H9 (cell line): ENCODE measurements around the gene MEFV. TPM values are rescaled to one million over a fixed set of nuclear protein-coding genes. Genes with fewer than 3 reads are reported as not detected.

Experiments
- DNase-seq: peaks from one replicate; pipeline ENCODE4 v3.0.0-alpha.2; 2017
- H2AFZ ChIP-seq: one replicate; pipeline ENCODE4 v1.6.1; 2013; ENCODE audit warnings: mild to moderate bottlenecking, low read length, control low read depth, moderate library complexity
- H2AK5ac ChIP-seq: 2 replicates; pipeline ENCODE4 v1.6.1; 2013; ENCODE audit warnings: low read length, control low read depth, mixed read lengths; ENCODE audit not compliant: insufficient read length
- H2BK120ac ChIP-seq: one replicate; pipeline ENCODE4 v1.6.1; 2013; ENCODE audit warnings: low read depth, mild to moderate bottlenecking, low read length, control low read depth, inconsistent platforms; ENCODE audit not compliant: poor library complexity, severe bottlenecking
- H2BK12ac ChIP-seq: 2 replicates; pipeline ENCODE4 v1.6.1; 2013; ENCODE audit warnings: low read length, control low read depth, mixed read lengths, low read depth; ENCODE audit not compliant: insufficient read length
- H2BK15ac ChIP-seq: 2 replicates; pipeline ENCODE4 v1.6.1; 2013; ENCODE audit warnings: low read depth, low read length, control low read depth
- H2BK20ac ChIP-seq: one replicate; pipeline ENCODE4 v1.6.1; 2013; ENCODE audit warnings: low read depth, mild to moderate bottlenecking, low read length, control low read depth, inconsistent platforms; ENCODE audit not compliant: poor library complexity, severe bottlenecking
- H2BK5ac ChIP-seq: 2 replicates; pipeline ENCODE4 v1.6.1; 2013; ENCODE audit warnings: low read length, control low read depth, mixed read lengths; ENCODE audit not compliant: insufficient read length
- H3K14ac ChIP-seq: 2 replicates; pipeline ENCODE4 v1.6.1; 2013; ENCODE audit warnings: low read length, control low read depth; ENCODE audit not compliant: insufficient read depth
- H3K18ac ChIP-seq: 2 replicates; pipeline ENCODE4 v1.6.1; 2013; ENCODE audit warnings: low read depth, mild to moderate bottlenecking, mixed read lengths, low read length, control low read depth; ENCODE audit not compliant: insufficient read length
- H3K23ac ChIP-seq: 2 replicates; pipeline ENCODE4 v1.6.1; 2013; ENCODE audit warnings: low read length, control low read depth, mixed read lengths, low read depth; ENCODE audit not compliant: insufficient read length
- H3K23me2 ChIP-seq: 2 replicates; pipeline ENCODE4 v1.6.1; 2013; ENCODE audit warnings: low read depth, mild to moderate bottlenecking, mixed read lengths, low read length, control low read depth; ENCODE audit not compliant: insufficient read length, poor library complexity, severe bottlenecking
- H3K27ac ChIP-seq: 2 replicates; pipeline ENCODE4 v1.5.1; 2013; ENCODE audit warnings: low read length, control low read depth, mixed read lengths, low read depth; ENCODE audit not compliant: insufficient read length
- H3K27me3 ChIP-seq: 2 replicates; pipeline ENCODE4 v1.6.1; 2013; ENCODE audit warnings: low read length, control low read depth, inconsistent platforms; ENCODE audit not compliant: insufficient read depth
- H3K4ac ChIP-seq: 2 replicates; pipeline ENCODE4 v1.6.1; 2013; ENCODE audit warnings: low read depth, mild to moderate bottlenecking, control low read depth, inconsistent platforms, low read length, moderate library complexity
- H3K4me1 ChIP-seq: 2 replicates; pipeline ENCODE4 v1.6.1; 2013; ENCODE audit warnings: low read length, control low read depth, inconsistent platforms; ENCODE audit not compliant: insufficient read depth
- H3K4me2 ChIP-seq: 2 replicates; pipeline ENCODE4 v1.6.1; 2013; ENCODE audit warnings: low read length, control low read depth, mixed read lengths; ENCODE audit not compliant: insufficient read length, insufficient read depth
- H3K56ac ChIP-seq: 2 replicates; pipeline ENCODE4 v1.6.1; 2013; ENCODE audit warnings: low read depth, mild to moderate bottlenecking, mixed read lengths, low read length, control low read depth; ENCODE audit not compliant: insufficient read length
- H3K79me1 ChIP-seq: 2 replicates; pipeline ENCODE4 v1.6.1; 2013; ENCODE audit warnings: low read depth, mild to moderate bottlenecking, moderate library complexity, low read length, control low read depth, inconsistent platforms; ENCODE audit not compliant: insufficient read depth, poor library complexity, severe bottlenecking
- H3K79me2 ChIP-seq: 2 replicates; pipeline ENCODE4 v1.6.1; 2013; ENCODE audit warnings: low read length, control low read depth, inconsistent platforms; ENCODE audit not compliant: insufficient read depth
- H3K9ac ChIP-seq: 2 replicates; pipeline ENCODE4 v1.6.1; 2013; ENCODE audit warnings: low read length, control low read depth, mixed read lengths; ENCODE audit not compliant: insufficient read length; ENCODE audit errors: extremely low read depth
- H3K9me3 ChIP-seq: one replicate; pipeline ENCODE4 v1.6.1; 2013; ENCODE audit warnings: low read depth, low read length, inconsistent platforms; ENCODE audit not compliant: control insufficient read depth
- H3T11ph ChIP-seq: one replicate; pipeline ENCODE4 v1.6.1; 2013; ENCODE audit warnings: mild to moderate bottlenecking, low read length, control low read depth, inconsistent platforms
- H4K20me1 ChIP-seq: one replicate; pipeline ENCODE4 v1.6.1; 2013; ENCODE audit not compliant: control insufficient read depth, insufficient read length, insufficient read depth
- H4K5ac ChIP-seq: 2 replicates; pipeline ENCODE4 v1.6.1; 2013; ENCODE audit warnings: low read depth, mild to moderate bottlenecking, mixed read lengths, low read length, control low read depth; ENCODE audit not compliant: insufficient read length
- H4K8ac ChIP-seq: replicated peaks from 2 replicates; pipeline ENCODE4 v1.6.1; 2013; ENCODE audit warnings: low read length, control low read depth, mixed read lengths, low read depth; ENCODE audit not compliant: insufficient read length
- H4K91ac ChIP-seq: 2 replicates; pipeline ENCODE4 v1.6.1; 2013; ENCODE audit warnings: low read depth, mild to moderate bottlenecking, moderate library complexity, mixed read lengths, low read length, control low read depth; ENCODE audit not compliant: insufficient read length
- H3K27ac Mint-ChIP-seq, 3 experiments: 2 replicates in 2 of 3; 3 replicates in 1 of 3; pipeline ENCODE4 v1.8.0; 2020 to 2021; ENCODE audit warnings: mixed read lengths in 3 of 3, mild to moderate bottlenecking in 1 of 3, moderate library complexity in 1 of 3
- H3K27me3 Mint-ChIP-seq: 2 replicates; pipeline ENCODE4 v1.8.0; 2021; ENCODE audit warnings: low read depth, mild to moderate bottlenecking, moderate library complexity, mixed read lengths
- H3K36me3 Mint-ChIP-seq, 3 experiments: 2 replicates in 2 of 3; 3 replicates in 1 of 3; pipeline ENCODE4 v1.8.0; 2020 to 2021; ENCODE audit warnings: low read depth in 3 of 3, mixed read lengths in 3 of 3; ENCODE audit not compliant: insufficient read depth in 1 of 3
- H3K4me1 Mint-ChIP-seq, 2 experiments: 2 replicates each; pipeline ENCODE4 v1.8.0; 2020; ENCODE audit warnings: mixed read lengths in 2 of 2
- H3K4me3 Mint-ChIP-seq, 2 experiments: 2 replicates in 1 of 2; 3 replicates in 1 of 2; pipeline ENCODE4 v1.8.0; 2020 to 2021; ENCODE audit warnings: mild to moderate bottlenecking in 2 of 2, mixed read lengths in 2 of 2, moderate library complexity in 1 of 2
- H3K9me3 Mint-ChIP-seq, 2 experiments: 2 replicates in 1 of 2; 3 replicates in 1 of 2; pipeline ENCODE4 v1.8.0; 2020; ENCODE audit warnings: mild to moderate bottlenecking in 2 of 2, mixed read lengths in 2 of 2, moderate library complexity in 1 of 2
- CTCF ChIP-seq: fragments of 200-600 bp; sonication (generic); conservative IDR thresholded peaks from 3 replicates; pipeline ENCODE4 v1.8.0; 2021; ENCODE audit warnings: antibody characterized with exemption, mild to moderate bottlenecking
- WGBS: extraction: QIAGEN DNeasy Blood & Tissue Kit; methylation state at CpG from one replicate; pipeline ENCODE4 v1.1.7; 2013; ENCODE audit warnings: missing lambda C conversion rate, low lambda C conversion rate, mixed read lengths; ENCODE audit not compliant: insufficient read length; ENCODE audit errors: extremely low coverage; 5-methylcytosine and 5-hydroxymethylcytosine counted together
- total RNA-seq: library from RNA; stranded (reverse); gene quantifications from 2 replicates; pipeline ENCODE4 v1.2.1, GENCODE V29; 2021

MEFV gene
- total RNA-seq, 1 experiment from 2014 or later, result not detected

GRCh38 chr16:3304370-3304769 is 47.9 kb upstream of the MEFV start:
- Histone ChIP-seq H2BK20ac (no peak overlapping the region), H3K27ac (no peak overlapping the region), H2BK5ac (no peak overlapping the region), H3K4ac (no peak overlapping the region), H2BK120ac (no peak overlapping the region), H3K23ac (no peak overlapping the region), H3K27me3 (no peaks in the 10 kb centered on the region), H3K14ac (no peak overlapping the region), H3K18ac (no peak overlapping the region), H2AK5ac (no peak overlapping the region), H3K23me2 (peaks cover 5% of the 10 kb centered on the region), H4K8ac (no peak overlapping the region), H3K56ac (no peak overlapping the region), H3T11ph (no peak overlapping the region), H3K79me1 (no peaks in the 10 kb centered on the region), H2AFZ (no peak overlapping the region), H4K20me1 (no peaks in the 10 kb centered on the region), H2BK12ac (no peak overlapping the region), H3K9ac (no peak overlapping the region), H2BK15ac (no peak overlapping the region), H3K79me2 (no peaks in the 10 kb centered on the region), H4K91ac (no peak overlapping the region), H3K9me3 (peaks cover 36% of the 10 kb centered on the region), H3K4me2 (peak overlapping the region; percentile 34), H3K4me1 (0 out of 2 replicates have a peak, but pooled peaks cover 4% of the 10 kb centered on the region), H4K5ac (no peak overlapping the region)
- WGBS, result no CpG with 5 or more reads among the region's 4 CpGs
- no peak overlapping the region for H3K27ac Mint-ChIP-seq
- H3K36me3 Mint-ChIP-seq, result peaks cover 72 to 83% (median 79%) of the 10 kb centered on the region in 3 experiments
- H3K9me3 Mint-ChIP-seq, result peaks cover 77 to 86% of the 10 kb centered on the region in 2 experiments
- peaks cover 7% of the 10 kb centered on the region in 2 experiments; a peak in 1 of 4 replicates for H3K4me1 Mint-ChIP-seq
- peaks cover 18% of the 10 kb centered on the region for H3K27me3 Mint-ChIP-seq
- no peak for TF ChIP-seq CTCF
- no peak for DNase-seq
- H3K4me3 Mint-ChIP-seq, result peak overlapping the region; percentile 77 to 81
